Heart left ventricle (tissue), 16 donors: Measurements from ENCODE around the gene AVPR2. TPM values are rescaled to one million over a fixed set of nuclear protein-coding genes. Genes with fewer than 3 reads are reported as not detected.

Source experiments
- ATAC-seq, 4 donors: fragments of 200-7000 bp; cut with Tn5 transposase; one replicate each; pipeline ENCODE4 v1.9.1; 2020 to 2022; ENCODE audit warnings: moderate library complexity in 4 of 4, mild to moderate bottlenecking in 3 of 4, moderate number of reproducible peaks in 1 of 4
- DNase-seq, 5 donors: peaks; one replicate each; pipeline ENCODE4 v3.0.0-alpha.2; 2020
- H3K27ac ChIP-seq, 12 donors: fragments of 200-600 bp; sonication (generic) in 4 of 12; one replicate each; pipeline versions ENCODE4 v1.5.0 to v1.8.0; 2016 to 2022; ENCODE audit warnings: mild to moderate bottlenecking in 2 of 12
- H3K27me3 ChIP-seq, 9 donors: fragments of 200-600 bp; sonication (generic) in 2 of 9; one replicate each; pipeline versions ENCODE4 v1.5.1 to v1.8.0; 2016 to 2022; ENCODE audit warnings: mild to moderate bottlenecking in 3 of 9
- H3K36me3 ChIP-seq, 9 donors: fragments of 200-600 bp; sonication (generic) in 2 of 9; one replicate each; pipeline versions ENCODE4 v1.5.0 to v1.8.0; 2018 to 2022; ENCODE audit warnings: mild to moderate bottlenecking in 2 of 9
- H3K4me1 ChIP-seq, 12 donors: fragments of 200-600 bp; sonication (generic) in 4 of 12; one replicate each; pipeline versions ENCODE4 v1.5.0 to v1.8.0; 2016 to 2022; ENCODE audit warnings: mild to moderate bottlenecking in 3 of 12
- H3K4me3 ChIP-seq, 12 donors: fragments of 200-600 bp; sonication (generic) in 4 of 12; one replicate each; pipeline versions ENCODE4 v1.5.0 to v1.8.0; 2017 to 2022; ENCODE audit warnings: mild to moderate bottlenecking in 9 of 12, moderate library complexity in 4 of 12
- H3K9me3 ChIP-seq, 12 donors: fragments of 200-600 bp; sonication (generic) in 4 of 12; one replicate each; pipeline versions ENCODE4 v1.5.0 to v1.8.0; 2016 to 2022; ENCODE audit warnings: mild to moderate bottlenecking in 1 of 12
- CTCF ChIP-seq, 12 donors: fragments of 200-600 bp; sonication (generic) in 4 of 12; IDR thresholded peaks; one replicate each; pipeline versions ENCODE4 v1.5.0 to v1.8.0; 2018 to 2022; ENCODE audit warnings: antibody characterized with exemption in 12 of 12, mild to moderate bottlenecking in 5 of 12
- POLR2A ChIP-seq, 2 donors: fragments of 450-650 bp; IDR thresholded peaks; one replicate each; pipeline ENCODE4 v1.6.1; 2017; ENCODE audit warnings: antibody characterized with exemption in 2 of 2, mild to moderate bottlenecking in 2 of 2, moderate library complexity in 2 of 2
- WGBS, 4 donors: extraction: QIAGEN DNeasy Blood & Tissue Kit in 2 of 4; methylation state at CpG; one replicate each; pipeline versions ENCODE4 v1.1.5 to v1.1.7; 2013 to 2018; 5-methylcytosine and 5-hydroxymethylcytosine counted together
- intact Hi-C, 10 donors: fragments of 100-400 bp; cut with DNase I; formaldehyde crosslinking; loops; one replicate each; pipeline versions ENCODE4 v1.11.1 to v1.14.2; 2022
- polyA plus RNA-seq, 2 donors: library from polyadenylated mRNA; stranded (reverse); fragments of 200-250 nt; gene quantifications; one replicate each; pipeline ENCODE4 v1.2.3, GENCODE V29; 2013
- total RNA-seq, 9 donors: library from RNA; depleted of rRNA in 2 of 9; stranded (reverse); fragments of >200 nt in 2 of 9; fragmentation: NEBNext Ultra II Directional in 3 of 9; extraction: Animal tissue kit (Norgen Biotek cat#: 25700) in 3 of 9; gene quantifications; one replicate each; pipeline versions ENCODE4 v1.1.0 to v1.2.4, GENCODE V29; 2016 to 2023
- donor health status: ischemic (EF 13 %, LVEDD 7.1; RV severe dilation, severe dysfunction).
- donor health status: healthy with polysubstance abuse.
- donor health status: DM: no; HTN: yes; CAD: no.
- donor health status: DM: no; HTN: no; CAD: no.
- donor health status: ischemic (EF 25% LVEDD 6.9; RV normal size, moderate dysfunction).
- donor health status: ischemic (EF 25% LVEDD 5.7; RV mildly dilated, moderate dysfunction).
- donor health status: healthy.
- donor health status: DM: yes; HTN: yes; CAD: no.
- donor health status: ischemic (EF 35%, LVEDD 5.7; RV mildly dilated, moderate dysfunction).
- donor health status: nonischemic (EF 11% LVEDD 7.7; RV severe dilation, severe dysfunction).
- donor health status: DM: yes; HTN: yes; CAD: no.
- donor health status: PGD.
- donor health status: ischemic (EF 29% LVEDD 5.4; RV normal size, mild dysfunction).
- donor health status: nonischemic (EF 23%, LVEDD 6.1; RV moderate dilation, normal function).

The AVPR2 gene
- total and polyA plus RNA-seq, 11 donors: 2.2 to 10.5 (median 3.1) TPM

GRCh38 chrX:153869473-153870287 is 34.8 kb upstream of the AVPR2 start:
- H3K27ac ChIP-seq: no peak overlapping the region
- ATAC-seq (no peak), DNase-seq (no peak)
- WGBS, 4 donors: 90 to 92% (median 92%) methylated on average over 26 to 31 of the region's 31 CpGs
- peaks cover 0 to 34% (median 0%) of the 10 kb centered on the region in 9 donors for H3K27me3 ChIP-seq
- H3K36me3 ChIP-seq: no peaks in the 10 kb centered on the region
- H3K4me3 ChIP-seq: no peak overlapping the region
- H3K4me1 ChIP-seq: no peaks in the 10 kb centered on the region
- intact Hi-C loops: no loop called here
- TF ChIP-seq POLR2A (IDR thresholded peaks at IDR 0.05): no peak
- no peak for TF ChIP-seq CTCF (IDR thresholded peaks at IDR 0.05)
- no peaks in the 10 kb centered on the region for H3K9me3 ChIP-seq

GRCh38 chrX:153870288-153870690 is 34.2 kb upstream of the AVPR2 start:
- WGBS, 4 donors: 73 to 80% (median 77%) methylated on average over 9 to 11 of the region's 11 CpGs
- intact Hi-C loops: no loop called here
- H3K4me1 ChIP-seq: no peaks in the 10 kb centered on the region
- TF ChIP-seq CTCF (IDR thresholded peaks at IDR 0.05) (no peak), POLR2A (IDR thresholded peaks at IDR 0.05) (no peak)
- no peak overlapping the region for H3K4me3 ChIP-seq
- DNase-seq (no peak), ATAC-seq (no peak)
- H3K27ac ChIP-seq: no peak overlapping the region
- no peaks in the 10 kb centered on the region for H3K36me3 ChIP-seq
- peaks cover 0 to 34% (median 0%) of the 10 kb centered on the region in 9 donors for H3K27me3 ChIP-seq
- no peaks in the 10 kb centered on the region for H3K9me3 ChIP-seq

GRCh38 chrX:153870791-153871360 is 33.6 kb upstream of the AVPR2 start:
- TF ChIP-seq POLR2A (IDR thresholded peaks at IDR 0.05): no peak
- no peak for TF ChIP-seq CTCF (IDR thresholded peaks at IDR 0.05)
- no peak for DNase-seq
- ATAC-seq: no peak
- Histone ChIP-seq H3K36me3 (no peaks in the 10 kb centered on the region), H3K27ac (no peak overlapping the region), H3K27me3 (peaks cover 0 to 35% (median 0%) of the 10 kb centered on the region in 9 donors), H3K9me3 (no peaks in the 10 kb centered on the region), H3K4me1 (no peaks in the 10 kb centered on the region), H3K4me3 (no peak overlapping the region)
- intact Hi-C loops: no loop called here
- 52 to 67% (median 60%) methylated on average over 18 to 21 of the region's 21 CpGs for WGBS, 4 donors

- no peak for TF ChIP-seq POLR2A (IDR thresholded peaks at IDR 0.05)
- TF ChIP-seq CTCF (IDR thresholded peaks at IDR 0.05): no peak
- H3K36me3 ChIP-seq: no peaks in the 10 kb centered on the region
- H3K27me3 ChIP-seq: peaks cover 0 to 41% (median 0%) of the 10 kb centered on the region in 9 donors
- H3K9me3 ChIP-seq: no peaks in the 10 kb centered on the region
- DNase-seq: no peak
- no peak for ATAC-seq
- no peak overlapping the region for H3K27ac ChIP-seq
- no peak overlapping the region for H3K4me3 ChIP-seq
- H3K4me1 ChIP-seq: no peaks in the 10 kb centered on the region
- 19 to 36% (median 26%) methylated on average over 6 of the region's 6 CpGs for WGBS, 4 donors
- intact Hi-C loops: no loop called here
These were observed 33.0 kb upstream of the AVPR2 start for GRCh38 chrX:153871451-153871850.
